ENCODE data around the gene CDS2.
A peak's percentile ranks its signal among the peaks of the same experiment; 100 is the strongest.
"Not testable (repeated sequence)": the region's sequence is repeated elsewhere in the genome, so short reads cannot be mapped to it uniquely, and the experiment has no call there.

Gene CDS2

GRCh38 chr20:5126512-5127203, at the start of gene CDS2:
TSS of gene CDS2 (plus strand) at chr20:5127008. CDS start at chr20:5127093, 85 bp downstream.
- peak; percentile 99 for DNase-seq

DNA sequence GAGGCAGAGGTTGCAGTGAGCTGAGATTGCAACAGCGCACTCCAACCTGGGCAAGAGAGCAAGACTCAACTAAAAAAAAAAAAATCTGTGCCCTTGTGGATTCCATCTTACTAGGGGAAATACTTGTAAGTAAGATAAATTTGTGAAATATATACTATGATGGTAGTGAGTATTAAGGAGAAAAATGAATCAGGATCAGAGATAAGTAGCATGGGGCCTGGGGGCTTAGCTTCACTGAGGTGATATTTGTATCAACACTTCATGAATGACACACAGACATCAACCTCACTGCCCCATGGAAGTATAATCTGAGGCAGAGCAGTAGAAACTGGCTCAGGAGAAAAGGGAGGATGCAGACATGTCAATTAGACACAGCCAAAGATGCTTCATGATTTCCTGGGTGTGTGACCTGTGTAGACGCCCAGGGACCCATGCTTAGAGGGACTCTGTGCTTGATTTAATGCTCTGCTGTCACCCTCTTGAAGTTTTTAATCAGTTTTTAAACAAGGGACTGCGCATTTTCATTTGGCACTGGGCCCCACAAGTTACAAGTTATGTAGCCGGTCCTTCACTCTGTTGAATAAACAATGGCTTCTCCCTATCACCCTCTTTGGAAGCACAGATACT, 48.9 kb upstream of the CDS2 start:
- no peak for DNase-seq

- peak; percentile 12 for DNase-seq
These were observed 48.3 kb upstream of the CDS2 start for GRCh38 chr20:5078399-5078958.

- no peak for DNase-seq
These were observed 46.4 kb upstream of the CDS2 start for GRCh38 chr20:5080384-5080877.

DNA sequence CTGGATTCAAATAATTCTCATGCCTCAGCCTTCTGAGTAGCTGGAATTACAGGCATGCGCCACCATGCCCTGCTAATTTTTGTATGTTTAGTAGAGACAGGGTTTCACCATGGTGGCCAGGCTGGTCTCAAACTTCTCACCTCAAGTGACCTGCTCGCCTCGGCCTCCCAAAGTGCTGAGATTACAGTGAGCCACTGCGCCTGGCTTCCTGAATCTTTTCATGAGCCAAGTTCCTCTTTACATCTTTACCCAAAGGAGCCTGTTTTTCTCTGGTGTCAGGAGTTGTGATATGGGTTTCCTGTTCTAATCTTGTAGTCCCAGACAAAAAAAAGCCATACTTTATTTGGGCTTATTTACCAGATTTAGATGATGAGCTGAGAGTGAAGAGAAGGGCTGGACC, 41.4 kb upstream of the CDS2 start:
- DNase-seq, result no peak

GRCh38 chr20:5088688-5089087, 38.1 kb upstream of the CDS2 start:
- DNase-seq, result no peak

- DNase-seq, result no peak
These were observed 36.6 kb upstream of the CDS2 start for GRCh38 chr20:5090191-5090590.

DNA sequence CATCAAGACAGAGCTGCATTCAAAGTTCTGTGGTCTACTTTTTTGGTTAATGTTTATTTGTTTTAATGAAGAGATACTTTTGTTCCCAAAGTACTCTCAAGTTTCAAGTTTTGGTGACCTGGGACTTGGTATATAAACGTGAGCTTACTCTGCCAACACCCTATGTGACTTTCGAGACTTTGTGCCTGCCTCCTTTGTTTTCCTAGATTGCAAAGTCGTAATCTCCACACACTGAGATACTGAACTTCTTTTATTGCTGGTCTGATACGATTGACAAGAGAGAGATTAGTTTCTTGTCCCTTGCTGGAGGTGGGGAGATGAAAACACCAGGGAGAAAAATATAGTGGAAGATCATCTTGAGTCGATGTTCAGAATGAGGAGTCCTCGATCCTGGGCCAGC, 34.9 kb upstream of the CDS2 start:
- no peak for DNase-seq

DNA sequence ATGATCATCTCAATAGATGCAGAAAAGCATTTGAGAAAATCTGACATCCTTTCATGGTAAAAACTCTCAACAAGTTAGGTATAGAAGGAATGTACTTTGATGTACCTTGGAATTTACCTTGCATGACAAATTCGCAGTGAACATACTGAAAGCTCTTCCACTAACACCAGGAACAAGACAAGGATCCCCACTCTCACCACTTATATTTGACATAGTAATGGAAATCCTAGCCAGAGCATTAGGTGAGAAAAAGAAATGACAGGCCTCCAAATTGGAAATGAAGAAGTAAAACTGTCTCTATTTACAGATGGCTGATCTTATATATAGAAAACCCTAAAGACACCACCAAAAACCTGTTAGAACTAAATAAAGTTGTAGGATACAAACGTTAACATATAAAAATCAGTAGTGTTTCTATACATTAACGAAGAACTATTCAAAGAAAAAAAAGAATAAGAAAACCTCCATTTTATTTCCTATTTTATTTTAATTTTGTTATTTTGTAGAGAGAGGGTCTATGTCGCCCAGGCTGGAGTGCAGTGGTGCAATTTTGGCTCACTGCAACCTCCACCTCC, 34.0 kb upstream of the CDS2 start:
- no peak for DNase-seq

- DNase-seq, result no peak
These were observed 31.4 kb upstream of the CDS2 start for GRCh38 chr20:5095454-5095853.

DNA sequence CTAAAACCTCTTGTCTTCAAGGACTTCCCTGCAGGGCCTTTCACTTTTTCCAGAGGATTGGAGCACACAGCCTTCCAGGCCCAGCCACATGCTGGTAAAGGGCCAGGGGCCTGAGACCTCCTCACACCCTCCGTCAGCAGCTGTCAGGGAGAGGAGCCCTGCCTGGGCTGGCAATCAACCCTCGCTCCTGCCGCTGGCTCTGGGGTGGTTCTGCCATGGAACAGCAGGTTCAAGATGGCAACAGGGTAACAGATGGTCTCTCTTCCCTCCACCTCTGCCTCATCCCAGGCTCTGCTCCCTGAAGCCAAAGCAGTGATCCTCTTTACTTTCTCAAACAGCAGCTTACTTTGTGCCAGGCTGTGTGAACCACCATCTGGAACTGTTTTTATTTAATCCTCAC, 30.9 kb upstream of the CDS2 start:
- no peak for DNase-seq

GRCh38 chr20:5096463-5096862, 30.3 kb upstream of the CDS2 start:
- DNase-seq, result no peak

DNA sequence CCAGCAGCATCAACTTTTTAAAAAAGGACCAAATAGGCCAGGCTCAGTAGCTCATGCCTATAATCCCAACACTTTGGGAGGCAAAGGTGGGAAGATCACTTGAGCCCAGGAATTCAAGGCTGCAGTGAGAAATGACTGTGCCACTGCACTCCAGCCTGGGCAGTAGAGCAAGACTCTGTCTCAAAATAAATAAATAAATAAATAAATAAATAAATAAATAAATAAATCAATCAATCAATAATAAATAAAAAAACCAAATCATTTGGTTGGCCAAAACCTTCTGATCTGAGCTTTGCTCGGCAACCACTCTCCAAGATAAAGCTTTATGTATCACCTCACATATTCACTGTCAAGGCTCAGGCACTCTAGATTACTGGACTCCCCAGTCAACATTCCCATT, 27.8 kb upstream of the CDS2 start:
- not testable (repeated sequence) for DNase-seq

GRCh38 chr20:5099909-5100308, 26.9 kb upstream of the CDS2 start:
- not testable (repeated sequence) for DNase-seq

DNA sequence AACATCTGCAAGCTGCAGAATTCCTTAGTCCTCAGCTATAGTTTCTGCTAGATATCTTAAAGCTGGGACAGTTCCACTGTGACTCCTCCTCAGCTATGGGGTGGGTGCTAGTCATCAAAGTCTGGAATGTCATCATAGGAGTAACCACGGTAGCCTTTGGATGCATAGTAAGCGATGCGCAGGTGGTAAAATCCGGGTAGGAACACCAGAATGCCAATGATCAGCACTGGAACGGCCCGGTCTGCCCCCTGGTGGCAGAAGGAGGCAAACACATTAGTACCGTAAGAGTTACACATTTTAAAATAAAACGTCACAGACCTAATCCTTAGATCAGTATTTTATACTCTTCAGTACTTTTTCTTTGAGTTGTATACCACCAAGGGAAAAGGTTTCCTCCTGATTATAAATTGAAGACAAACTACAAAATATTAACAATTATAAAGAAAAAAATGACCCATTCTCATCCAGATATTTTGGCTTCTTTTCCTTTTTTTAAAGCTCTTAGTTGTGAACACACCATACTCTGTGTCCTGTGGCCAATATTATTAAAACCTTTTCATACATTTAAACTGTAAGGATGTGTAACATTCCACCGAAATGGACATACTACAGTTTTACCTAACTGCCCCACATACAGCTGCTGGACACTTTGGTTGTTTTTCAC, 26.0 kb upstream of the CDS2 start:
- DNase-seq, result peak; percentile 68

GRCh38 chr20:5104479-5104878, 22.3 kb upstream of the CDS2 start:
- DNase-seq, result no peak

- DNase-seq, result no peak
These were observed 17.5 kb upstream of the CDS2 start for GRCh38 chr20:5109276-5109675.

GRCh38 chr20:5113615-5113986, 13.2 kb upstream of the CDS2 start:
- DNase-seq, result no peak

- no peak for DNase-seq
These were observed 12.4 kb upstream of the CDS2 start for GRCh38 chr20:5114403-5114802.

- no peak for DNase-seq
These were observed 9.9 kb upstream of the CDS2 start for GRCh38 chr20:5116875-5117274.

DNA sequence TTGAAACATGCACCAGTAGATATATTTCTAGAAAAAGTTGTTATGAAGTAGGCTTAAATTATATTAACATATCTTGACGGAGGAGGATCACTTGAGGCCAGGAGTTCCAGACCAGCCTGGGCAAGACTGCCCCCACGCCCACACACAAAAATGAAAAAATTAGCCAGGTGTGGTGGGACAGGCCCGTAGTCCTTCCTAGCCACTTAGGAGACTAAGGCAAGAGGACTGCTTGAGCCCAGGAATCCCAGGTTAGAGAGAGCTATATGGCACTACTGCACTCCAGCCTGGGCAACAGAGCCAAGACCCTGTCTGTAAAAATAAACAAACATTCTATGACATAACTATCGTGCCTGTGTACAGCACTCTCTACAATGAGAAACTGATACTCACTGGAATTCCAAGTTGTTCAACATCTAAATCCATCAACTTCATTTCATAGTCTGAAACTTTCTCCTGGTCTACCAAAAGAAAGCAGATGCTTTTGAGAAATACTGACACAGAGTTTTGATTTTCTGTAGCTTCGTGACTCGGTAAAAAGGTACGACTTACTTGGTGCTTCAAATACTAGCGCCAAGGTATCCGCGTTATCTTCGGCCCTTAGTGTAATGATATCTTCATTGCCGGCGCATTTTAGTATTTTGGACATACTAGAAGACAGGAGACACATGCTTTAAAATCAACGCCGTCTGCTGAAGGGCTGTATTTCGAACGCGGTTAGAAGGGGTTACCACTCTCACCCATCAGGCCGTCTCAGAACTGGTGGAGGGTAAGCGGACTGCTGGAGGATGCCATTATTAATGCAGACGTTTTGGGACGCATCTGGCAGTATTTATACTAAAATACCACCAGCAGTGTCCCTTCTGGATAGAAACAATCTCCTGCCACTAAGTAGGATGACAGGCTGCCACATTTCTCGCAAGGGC, 8.3 kb upstream of the CDS2 start:
- DNase-seq, result peak; percentile 11

- no peak for DNase-seq
These were observed 7.7 kb upstream of the CDS2 start for GRCh38 chr20:5119143-5119434.

All from EL (cell line).